ENCODE measurements around the gene MSI1.

DNA sequence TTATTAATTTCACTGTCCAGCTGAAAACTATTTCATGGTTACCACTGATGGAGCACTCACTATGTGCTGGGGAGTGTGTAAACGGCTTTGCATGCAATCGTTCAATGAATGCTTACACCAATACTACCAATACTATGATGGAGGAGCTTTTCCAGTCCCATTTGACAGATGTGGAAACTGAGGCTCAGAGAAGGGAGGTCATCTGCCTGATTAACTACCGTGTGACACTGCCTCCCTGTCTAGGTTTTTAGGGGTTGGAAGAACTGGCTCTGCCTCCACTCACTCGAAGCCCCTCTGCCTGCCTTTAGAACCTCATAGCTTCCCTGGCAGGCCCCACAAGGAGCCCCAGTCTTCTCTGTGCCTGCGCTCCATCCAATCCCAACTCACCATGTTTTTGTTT lies 11.9 kb downstream of the MSI1 start:
- no peak for TF ChIP-seq POLR2A (IDR thresholded peaks at IDR 0.05; ENCODE audit: low read length)
- no peak for TF ChIP-seq GATA1 (IDR thresholded peaks at IDR 0.05; ENCODE audit: low read depth, low read length)

Data from erythroblast (primary cell).